Muscle of leg (tissue), 11 donors: ENCODE measurements around the gene ENTREP1. TPM values are rescaled to one million over a fixed set of nuclear protein-coding genes. Genes with fewer than 3 reads are reported as not detected.

ENCODE experiments used
- DNase-seq: peaks from one replicate; pipeline ENCODE4 v3.0.0; 2013
- H3K27ac ChIP-seq: one replicate; pipeline ENCODE4 v1.5.1; 2013; ENCODE audit warnings: mild to moderate bottlenecking, low read length, control low read depth
- H3K27me3 ChIP-seq: one replicate; pipeline ENCODE4 v1.6.1; 2013; ENCODE audit warnings: low read length; ENCODE audit not compliant: control insufficient read depth, insufficient read depth
- H3K36me3 ChIP-seq: one replicate; pipeline ENCODE4 v1.6.1; 2013; ENCODE audit warnings: low read length; ENCODE audit not compliant: control insufficient read depth, insufficient read depth
- H3K4me1 ChIP-seq: one replicate; pipeline ENCODE4 v1.6.1; 2013; ENCODE audit warnings: low read length; ENCODE audit not compliant: control insufficient read depth, insufficient read depth
- H3K4me3 ChIP-seq: one replicate; pipeline ENCODE4 v1.5.1; 2013; ENCODE audit warnings: low read length, control low read depth
- H3K9me3 ChIP-seq: replicated peaks from 2 replicates; pipeline ENCODE4 v1.6.1; 2013; ENCODE audit warnings: low read depth, low read length; ENCODE audit not compliant: control insufficient read depth
- WGBS: methylation state at CpG from one replicate; pipeline ENCODE4 v1.1.5; 2013; ENCODE audit warnings: missing lambda C conversion rate; ENCODE audit not compliant: insufficient coverage; 5-methylcytosine and 5-hydroxymethylcytosine counted together
- polyA plus RNA-seq, 8 donors: library from polyadenylated mRNA; unstranded; fragments of 120-200 nt; gene quantifications; one replicate each; pipeline versions ENCODE4 v1.2.1 to v1.2.3, GENCODE V29; 2013; ENCODE audit warnings: inconsistent platforms in 1 of 8, low replicate concordance in 1 of 8; ENCODE audit not compliant: insufficient read length in 8 of 8, insufficient read depth in 1 of 8
- total RNA-seq: library from RNA; stranded (reverse); fragments of 120-200 nt; gene quantifications from one replicate; pipeline ENCODE4 v1.2.4, GENCODE V29; 2013

ENTREP1 gene
- total and polyA plus RNA-seq, 9 donors = 12.6 to 56.5 (median 30.1) TPM

- Histone ChIP-seq H3K4me3 (no peak overlapping the region), H3K4me1 (no peaks in the 10 kb centered on the region), H3K9me3 (no peaks in the 10 kb centered on the region), H3K27ac (no peak overlapping the region), H3K36me3 (peaks cover under 1% of the 10 kb centered on the region), H3K27me3 (no peaks in the 10 kb centered on the region)
- DNase-seq = no peak
Measured at GRCh38 chr9:69334317-69334716, 9.3 kb downstream of the ENTREP1 start.

GRCh38 chr9:69339620-69340019 is 14.6 kb downstream of the ENTREP1 start:
- Histone ChIP-seq H3K36me3 (peaks cover 4% of the 10 kb centered on the region), H3K4me1 (no peaks in the 10 kb centered on the region), H3K27me3 (no peaks in the 10 kb centered on the region), H3K4me3 (no peak overlapping the region), H3K27ac (no peak overlapping the region), H3K9me3 (no peaks in the 10 kb centered on the region)
- DNase-seq = no peak
- WGBS = 50% methylated on average over 1 of the region's 2 CpGs

GRCh38 chr9:69340631-69341030 is 15.6 kb downstream of the ENTREP1 start:
- Histone ChIP-seq H3K9me3 (no peaks in the 10 kb centered on the region), H3K27me3 (no peaks in the 10 kb centered on the region), H3K4me1 (no peaks in the 10 kb centered on the region), H3K4me3 (no peak overlapping the region), H3K27ac (no peak overlapping the region), H3K36me3 (peaks cover 4% of the 10 kb centered on the region)
- no peak for DNase-seq
- no CpG with 5 or more reads among the region's 3 CpGs for WGBS

- Histone ChIP-seq H3K27me3 (no peaks in the 10 kb centered on the region), H3K4me1 (no peaks in the 10 kb centered on the region), H3K27ac (no peak overlapping the region), H3K4me3 (no peak overlapping the region), H3K36me3 (peaks cover 4% of the 10 kb centered on the region), H3K9me3 (no peaks in the 10 kb centered on the region)
- DNase-seq = no peak
- WGBS = no CpG with 5 or more reads among the region's 1 CpG
Measured at GRCh38 chr9:69342769-69343168, 17.8 kb downstream of the ENTREP1 start.

- Histone ChIP-seq H3K4me1 (no peaks in the 10 kb centered on the region), H3K36me3 (peaks cover 2% of the 10 kb centered on the region), H3K27ac (no peak overlapping the region), H3K9me3 (no peaks in the 10 kb centered on the region), H3K4me3 (no peak overlapping the region), H3K27me3 (no peaks in the 10 kb centered on the region)
- WGBS = 76% methylated on average over 3 of the region's 4 CpGs
- no peak for DNase-seq
Measured at GRCh38 chr9:69344459-69344858, 19.4 kb downstream of the ENTREP1 start.

- no peak overlapping the region for H3K27ac ChIP-seq
- DNase-seq = no peak
- no CpG with 5 or more reads among the region's 6 CpGs for WGBS
- no peak overlapping the region for H3K4me3 ChIP-seq
- H3K9me3 ChIP-seq = no peaks in the 10 kb centered on the region
- H3K4me1 ChIP-seq = no peaks in the 10 kb centered on the region
- no peaks in the 10 kb centered on the region for H3K36me3 ChIP-seq
- H3K27me3 ChIP-seq = no peaks in the 10 kb centered on the region
Measured at GRCh38 chr9:69346596-69347390, 21.8 kb downstream of the ENTREP1 start.

- H3K4me1 ChIP-seq = no peaks in the 10 kb centered on the region
- no peak overlapping the region for H3K4me3 ChIP-seq
- DNase-seq = no peak
- no peaks in the 10 kb centered on the region for H3K27me3 ChIP-seq
- H3K27ac ChIP-seq = no peak overlapping the region
- no peaks in the 10 kb centered on the region for H3K9me3 ChIP-seq
- WGBS = no CpG with 5 or more reads among the region's 1 CpG
- no peaks in the 10 kb centered on the region for H3K36me3 ChIP-seq
Measured at GRCh38 chr9:69347607-69348006, 22.6 kb downstream of the ENTREP1 start.

GRCh38 chr9:69351227-69351626 is 26.2 kb downstream of the ENTREP1 start:
- DNase-seq = no peak
- no peaks in the 10 kb centered on the region for H3K4me1 ChIP-seq
- no peaks in the 10 kb centered on the region for H3K27me3 ChIP-seq
- H3K4me3 ChIP-seq = no peak overlapping the region
- no peaks in the 10 kb centered on the region for H3K9me3 ChIP-seq
- no peaks in the 10 kb centered on the region for H3K36me3 ChIP-seq
- H3K27ac ChIP-seq = no peak overlapping the region
- no CpG with 5 or more reads among the region's 3 CpGs for WGBS

- Histone ChIP-seq H3K27me3 (no peaks in the 10 kb centered on the region), H3K9me3 (no peaks in the 10 kb centered on the region), H3K4me3 (no peak overlapping the region), H3K36me3 (no peaks in the 10 kb centered on the region), H3K4me1 (no peaks in the 10 kb centered on the region), H3K27ac (no peak overlapping the region)
- no peak for DNase-seq
- WGBS = no CpG with 5 or more reads among the region's 1 CpG
Measured at GRCh38 chr9:69355232-69355631, 30.2 kb downstream of the ENTREP1 start.

- peak; percentile 35 for DNase-seq
- H3K9me3 ChIP-seq = no peaks in the 10 kb centered on the region
- no peaks in the 10 kb centered on the region for H3K36me3 ChIP-seq
- no peaks in the 10 kb centered on the region for H3K27me3 ChIP-seq
- H3K4me1 ChIP-seq = no peaks in the 10 kb centered on the region
- peak overlapping the region; percentile 73 for H3K27ac ChIP-seq
- 50% methylated on average over 3 of the region's 3 CpGs for WGBS
- no peak overlapping the region for H3K4me3 ChIP-seq
Measured at GRCh38 chr9:69357030-69357775, 32.2 kb downstream of the ENTREP1 start.
